Sigmoid colon (tissue), 7 donors: Measurements from ENCODE around the gene TYMP. TPM values are rescaled to one million over a fixed set of nuclear protein-coding genes. Genes with fewer than 3 reads are reported as not detected.

Experiments
- DNase-seq: peaks from one replicate; pipeline ENCODE4 v3.0.0-alpha.2; 2019
- H3K27ac ChIP-seq, 4 donors: fragments of 200-600 bp; sonication (generic); one replicate each; pipeline ENCODE4 v1.5.1; 2016 to 2019; ENCODE audit warnings: mild to moderate bottlenecking in 1 of 4
- H3K27me3 ChIP-seq, 3 donors: fragments of 200-600 bp; sonication (generic); one replicate each; pipeline ENCODE4 v1.5.1; 2019; ENCODE audit warnings: mild to moderate bottlenecking in 1 of 3
- H3K36me3 ChIP-seq, 4 donors: fragments of 200-600 bp; sonication (generic); one replicate each; pipeline ENCODE4 v1.5.1; 2016 to 2019
- H3K4me1 ChIP-seq, 4 donors: fragments of 200-600 bp; sonication (generic); one replicate each; pipeline ENCODE4 v1.5.1; 2017 to 2019
- H3K4me3 ChIP-seq, 4 donors: fragments of 200-600 bp; sonication (generic); one replicate each; pipeline ENCODE4 v1.5.1; 2017 to 2019; ENCODE audit warnings: mild to moderate bottlenecking in 2 of 4, moderate library complexity in 1 of 4
- H3K9me3 ChIP-seq, 4 donors: fragments of 200-600 bp in 3 of 4; sonication (generic) in 3 of 4; one replicate each; pipeline versions ENCODE4 v1.5.1 to v1.6.1; 2013 to 2019
- EP300 ChIP-seq, 4 donors: sonication (generic); formaldehyde crosslinking; IDR thresholded peaks; one replicate each; pipeline ENCODE4 v1.6.1; 2017; ENCODE audit warnings: antibody characterized with exemption in 4 of 4
- POLR2A ChIP-seq, 2 donors: fragments of 450-650 bp; IDR thresholded peaks; one replicate each; pipeline ENCODE4 v1.6.1; 2016; ENCODE audit warnings: antibody characterized with exemption in 2 of 2, mild to moderate bottlenecking in 2 of 2, moderate library complexity in 2 of 2
- POLR2AphosphoS5 ChIP-seq, 4 donors: sonication (generic); formaldehyde crosslinking; IDR thresholded peaks; one replicate each; pipeline ENCODE4 v1.6.1; 2017; ENCODE audit warnings: antibody characterized with exemption in 4 of 4
- WGBS, 2 donors: extraction: QIAGEN DNeasy Blood & Tissue Kit; methylation state at CpG; one replicate each; pipeline ENCODE4 v1.1.7; 2013; 5-methylcytosine and 5-hydroxymethylcytosine counted together
- intact Hi-C: fragments of 100-400 bp; cut with DNase I; formaldehyde crosslinking; loops from one replicate; pipeline ENCODE4 v1.15.1; 2023
- polyA plus RNA-seq, 3 donors: library from polyadenylated mRNA; stranded (reverse); fragments of 200-250 nt; gene quantifications; one replicate each; pipeline ENCODE4 v1.2.3, GENCODE V29; 2013
- total RNA-seq, 4 donors: library from RNA; depleted of rRNA; stranded (reverse); fragments of >200 nt; gene quantifications; one replicate each; pipeline ENCODE4 v1.1.0, GENCODE V29; 2016
- TF ChIP-seq, protein P1 (sequence below), 4 experiments: fragments of 450-650 bp in 3 of 4; fragments of 200-600 bp in 1 of 4; IDR thresholded peaks; one replicate each; pipeline ENCODE4 v1.5.1; 2016 to 2019; ENCODE audit warnings: antibody characterized with exemption in 4 of 4, mild to moderate bottlenecking in 3 of 4, moderate library complexity in 2 of 4
- donor health status: healthy with polysubstance abuse.
- donor health status: Bipolar disorder and iron deficiency.
- donor health status: healthy.

TYMP gene
- total and polyA plus RNA-seq, 7 donors: 17.4 to 169 (median 23.0) TPM

DNA sequence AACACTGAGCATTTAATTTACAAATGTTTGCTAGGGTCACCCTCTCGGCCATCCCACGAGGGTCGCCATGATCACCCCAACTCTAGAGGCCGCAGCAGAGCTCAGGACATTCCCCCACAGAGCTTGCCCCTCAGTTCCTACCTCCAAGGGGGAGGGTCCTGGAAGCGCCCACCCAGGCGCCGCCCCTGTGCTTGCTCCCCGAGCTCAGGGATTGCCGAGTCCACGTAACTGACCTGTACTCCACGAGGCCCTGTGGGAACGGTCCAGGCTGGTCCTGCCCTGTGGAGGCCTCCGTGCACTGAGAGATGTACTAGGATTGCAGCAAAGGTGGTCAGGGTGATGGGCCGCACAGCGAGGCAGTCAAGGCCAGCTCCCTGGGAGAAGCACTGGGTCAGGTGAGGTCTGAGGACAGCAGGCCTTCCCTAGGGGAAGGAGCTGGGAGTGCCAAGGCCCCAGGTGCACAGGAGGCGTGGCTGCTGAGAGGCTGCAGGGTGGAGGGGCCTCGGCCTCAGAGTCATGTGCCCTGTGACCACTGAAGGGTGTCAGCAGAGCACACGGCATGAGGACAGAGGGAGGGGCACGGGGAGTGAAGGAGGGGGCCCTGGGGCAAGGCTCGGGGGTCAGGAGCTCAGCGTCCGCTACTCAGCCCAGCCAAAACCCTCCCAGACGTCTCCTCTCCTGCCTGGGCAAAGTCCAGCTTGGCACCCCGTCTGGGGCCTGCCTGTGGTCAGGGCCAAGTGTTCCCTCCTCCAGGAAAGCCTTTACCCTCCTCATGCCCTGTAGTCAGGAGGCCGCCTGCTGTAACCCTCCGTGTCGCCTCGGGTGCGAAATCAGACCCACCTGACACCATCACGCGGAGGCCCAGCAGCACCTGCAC is 45.6 kb downstream of the TYMP start:
- Histone ChIP-seq H3K9me3 (no peaks in the 10 kb centered on the region), H3K27me3 (peaks cover 35 to 78% (median 54%) of the 10 kb centered on the region in 3 donors), H3K4me3 (no peak overlapping the region), H3K27ac (no peak overlapping the region), H3K36me3 (no peaks in the 10 kb centered on the region), H3K4me1 (peaks cover 0 to 16% (median 7%) of the 10 kb centered on the region in 4 donors)
- intact Hi-C loops: no loop called here
- DNase-seq: no peak
- WGBS, 2 donors: 40 to 81% methylated on average over 31 of the region's 31 CpGs
- TF ChIP-seq EP300 (IDR thresholded peaks at IDR 0.05) (no peak), POLR2A (IDR thresholded peaks at IDR 0.05) (no peak), POLR2AphosphoS5 (IDR thresholded peaks at IDR 0.05) (no peak)
- TF ChIP-seq, protein P1, sequence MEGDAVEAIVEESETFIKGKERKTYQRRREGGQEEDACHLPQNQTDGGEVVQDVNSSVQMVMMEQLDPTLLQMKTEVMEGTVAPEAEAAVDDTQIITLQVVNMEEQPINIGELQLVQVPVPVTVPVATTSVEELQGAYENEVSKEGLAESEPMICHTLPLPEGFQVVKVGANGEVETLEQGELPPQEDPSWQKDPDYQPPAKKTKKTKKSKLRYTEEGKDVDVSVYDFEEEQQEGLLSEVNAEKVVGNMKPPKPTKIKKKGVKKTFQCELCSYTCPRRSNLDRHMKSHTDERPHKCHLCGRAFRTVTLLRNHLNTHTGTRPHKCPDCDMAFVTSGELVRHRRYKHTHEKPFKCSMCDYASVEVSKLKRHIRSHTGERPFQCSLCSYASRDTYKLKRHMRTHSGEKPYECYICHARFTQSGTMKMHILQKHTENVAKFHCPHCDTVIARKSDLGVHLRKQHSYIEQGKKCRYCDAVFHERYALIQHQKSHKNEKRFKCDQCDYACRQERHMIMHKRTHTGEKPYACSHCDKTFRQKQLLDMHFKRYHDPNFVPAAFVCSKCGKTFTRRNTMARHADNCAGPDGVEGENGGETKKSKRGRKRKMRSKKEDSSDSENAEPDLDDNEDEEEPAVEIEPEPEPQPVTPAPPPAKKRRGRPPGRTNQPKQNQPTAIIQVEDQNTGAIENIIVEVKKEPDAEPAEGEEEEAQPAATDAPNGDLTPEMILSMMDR (IDR thresholded peaks at IDR 0.05): no peak

DNA sequence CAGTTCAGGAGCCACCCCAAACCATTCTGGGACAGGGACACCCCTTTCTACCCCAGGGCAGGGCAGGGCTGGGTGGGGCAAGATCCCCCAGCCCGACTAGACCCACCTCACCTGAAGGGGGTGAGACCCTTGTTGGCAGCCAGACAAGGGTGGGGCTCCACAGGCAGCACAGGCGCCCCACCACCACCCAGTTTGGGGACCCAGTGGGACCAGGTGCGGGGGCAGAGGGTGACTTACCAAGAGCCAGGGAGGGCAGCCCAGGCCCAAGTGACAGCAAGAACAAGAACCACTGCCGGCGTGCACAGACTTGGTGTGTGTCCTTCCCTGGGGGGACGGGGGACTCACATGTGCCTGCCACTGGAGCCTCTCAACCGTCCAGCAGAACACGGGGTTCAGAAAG is 46.3 kb downstream of the TYMP start:
- no peak for TF ChIP-seq POLR2AphosphoS5 (IDR thresholded peaks at IDR 0.05)
- TF ChIP-seq POLR2A (IDR thresholded peaks at IDR 0.05): no peak
- no peak for TF ChIP-seq EP300 (IDR thresholded peaks at IDR 0.05)
- TF ChIP-seq, protein P1 (IDR thresholded peaks at IDR 0.05): no peak
- H3K27ac ChIP-seq: no peak overlapping the region
- H3K36me3 ChIP-seq: no peaks in the 10 kb centered on the region
- no peak overlapping the region for H3K4me3 ChIP-seq
- intact Hi-C loops: no loop called here
- peak; percentile 68 for DNase-seq
- H3K27me3 ChIP-seq: peaks cover 35 to 85% (median 54%) of the 10 kb centered on the region in 3 donors
- H3K4me1 ChIP-seq: peaks cover 0 to 16% (median 7%) of the 10 kb centered on the region in 4 donors
- no peaks in the 10 kb centered on the region for H3K9me3 ChIP-seq
- 83 to 92% methylated on average over 8 of the region's 8 CpGs for WGBS, 2 donors

DNA sequence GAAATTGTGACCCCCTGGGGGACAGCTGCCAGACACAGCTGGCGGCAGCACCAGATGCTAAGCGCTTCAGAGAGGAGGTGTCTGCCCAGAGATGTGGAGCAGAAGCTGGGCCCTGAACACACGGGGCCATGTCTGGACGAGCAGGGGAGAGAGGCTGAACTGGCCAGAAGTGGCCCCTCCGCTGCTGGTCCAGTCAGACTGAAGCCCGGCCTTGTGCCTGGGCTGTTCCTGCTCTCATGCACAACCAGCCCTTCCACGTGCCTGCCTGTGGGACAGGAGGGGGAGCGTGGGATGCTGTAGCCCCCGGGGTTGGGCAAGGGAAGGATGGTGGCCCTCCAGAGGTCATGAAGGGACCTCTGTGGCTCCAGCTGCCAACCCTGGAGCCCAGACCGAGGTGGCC is 46.7 kb downstream of the TYMP start:
- Histone ChIP-seq H3K27ac (no peak overlapping the region), H3K27me3 (peaks cover 35 to 85% (median 54%) of the 10 kb centered on the region in 3 donors), H3K4me3 (no peak overlapping the region), H3K9me3 (no peaks in the 10 kb centered on the region), H3K36me3 (no peaks in the 10 kb centered on the region), H3K4me1 (peaks cover 0 to 16% (median 7%) of the 10 kb centered on the region in 4 donors)
- TF ChIP-seq EP300 (IDR thresholded peaks at IDR 0.05) (no peak), POLR2A (IDR thresholded peaks at IDR 0.05) (no peak), POLR2AphosphoS5 (IDR thresholded peaks at IDR 0.05) (no peak)
- TF ChIP-seq, protein P1 (IDR thresholded peaks at IDR 0.05): no peak
- no peak for DNase-seq
- intact Hi-C loops: no loop called here
- 89 to 91% methylated on average over 10 of the region's 10 CpGs for WGBS, 2 donors

DNA sequence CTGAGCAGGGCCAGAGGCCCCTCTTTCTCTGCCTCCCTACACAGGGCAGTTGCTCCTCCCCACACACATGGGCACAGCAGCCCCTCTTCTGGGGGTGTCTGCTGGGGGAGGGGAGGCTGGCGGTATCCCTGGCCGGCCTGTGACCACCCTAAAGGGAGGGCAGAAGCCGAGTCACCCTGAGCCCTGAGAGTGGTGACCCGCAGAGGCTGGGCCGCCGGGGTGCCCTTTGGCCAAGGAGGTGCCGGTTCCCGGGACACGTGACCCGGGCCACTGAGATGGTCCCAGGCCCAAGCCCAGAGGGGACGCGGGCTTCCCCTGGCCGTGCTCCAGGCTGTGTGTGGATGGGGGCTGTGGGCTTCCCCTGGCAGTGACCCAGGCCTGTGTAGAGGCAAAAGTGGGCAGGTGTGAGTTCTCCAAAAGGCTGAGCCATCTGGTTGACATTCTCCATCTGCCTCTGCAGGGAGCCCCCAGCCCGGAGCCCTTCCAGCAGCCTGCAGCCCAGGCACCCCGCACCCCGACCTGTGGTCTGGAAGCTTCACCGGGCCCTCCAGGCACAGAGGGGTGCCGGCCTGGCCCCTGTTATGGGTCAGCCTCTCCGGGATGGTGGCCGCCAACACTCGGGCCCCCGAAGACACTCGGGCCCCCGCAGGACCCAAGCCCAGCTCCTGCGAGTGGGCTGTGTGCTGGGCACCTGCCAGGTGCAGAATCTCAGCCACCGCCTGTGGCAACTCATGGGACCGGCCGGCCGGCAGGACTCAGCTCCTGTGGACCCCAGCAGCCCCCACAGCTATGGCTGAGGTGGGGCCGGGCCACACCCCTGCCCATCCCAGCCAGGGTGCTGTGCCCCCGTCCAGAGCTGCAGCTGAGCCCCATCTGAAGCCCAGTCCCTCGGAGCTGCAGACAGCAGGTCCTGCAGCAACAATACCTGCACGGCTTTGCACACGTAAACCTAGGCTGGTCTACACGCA is 47.4 kb downstream of the TYMP start:
- H3K4me1 ChIP-seq: peaks cover 0 to 16% (median 7%) of the 10 kb centered on the region in 4 donors
- no peak for TF ChIP-seq POLR2AphosphoS5 (IDR thresholded peaks at IDR 0.05)
- TF ChIP-seq, protein P1 (IDR thresholded peaks at IDR 0.05): no peak
- TF ChIP-seq EP300 (IDR thresholded peaks at IDR 0.05): no peak
- DNase-seq: no peak
- no peak overlapping the region for H3K27ac ChIP-seq
- peaks cover 32 to 78% (median 54%) of the 10 kb centered on the region in 3 donors for H3K27me3 ChIP-seq
- intact Hi-C loops: no loop called here
- peak overlapping the region in 3 of 4 donors; percentile 32 to 50 (median 34) for H3K4me3 ChIP-seq
- H3K9me3 ChIP-seq: no peaks in the 10 kb centered on the region
- H3K36me3 ChIP-seq: no peaks in the 10 kb centered on the region
- WGBS, 2 donors: 64 to 76% methylated on average over 35 of the region's 35 CpGs
